GM18951 (cell line): ENCODE data around the gene TMCO2.
"Not testable (repeated sequence)": the region's sequence is repeated elsewhere in the genome, so short reads cannot be mapped to it uniquely, and the experiment has no call there.

Source experiments
- POLR2A ChIP-seq: IDR thresholded peaks from 4 replicates; pipeline ENCODE4 v1.6.1; 2011; ENCODE audit warnings: mild to moderate bottlenecking; ENCODE audit not compliant: insufficient read length, insufficient read depth; ENCODE audit errors: extremely low read depth
- in situ Hi-C: fragments of 300-500 bp; cut with MboI; formaldehyde crosslinking; loops from one replicate; pipeline ENCODE4 v1.12.0; 2022; ENCODE audit warnings: low sequenced_read_pairs, mixed read lengths, inconsistent platforms; ENCODE audit not compliant: unreplicated experiment

The TMCO2 gene

GRCh38 chr1:40247655-40248054, at the start of gene TMCO2:
Gene TMCO2 (plus strand): TSS chr1:40247937. CDS start chr1:40247994, 57 bp downstream.
- in situ Hi-C loops, result no loop called here

GRCh38 chr1:40199126-40199525, 48.6 kb upstream of the TMCO2 start:
- in situ Hi-C loops, result no loop called here

More at GRCh38 chr1:40247655-40248054, at the start of gene TMCO2:
- no peak for TF ChIP-seq POLR2A

DNA sequence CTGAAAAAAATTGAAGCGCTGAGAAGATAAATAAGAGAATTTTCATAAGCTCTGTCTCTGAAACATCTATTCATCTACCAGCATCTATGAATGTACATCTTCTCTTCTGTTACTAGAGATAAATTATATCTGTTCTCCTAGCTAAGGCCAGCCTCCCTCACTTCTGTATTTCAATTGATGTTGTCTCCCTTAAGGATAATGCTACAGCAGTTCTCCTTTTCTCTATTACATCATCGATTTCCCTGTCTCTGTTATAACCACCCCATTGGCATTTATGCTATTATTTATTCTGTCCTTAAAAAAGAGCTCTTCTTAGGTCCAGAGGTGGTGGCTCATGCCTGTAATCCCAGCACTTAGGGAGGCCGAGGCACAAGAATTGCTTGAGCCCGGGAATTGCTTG, 42.9 kb upstream of the TMCO2 start:
- TF ChIP-seq POLR2A, result no peak
- in situ Hi-C loops, result no loop called here

More at GRCh38 chr1:40199126-40199525, 48.6 kb upstream of the TMCO2 start:
- no peak for TF ChIP-seq POLR2A

GRCh38 chr1:40210511-40211204, 37.1 kb upstream of the TMCO2 start:
- no peak for TF ChIP-seq POLR2A
- in situ Hi-C loops, result no loop called here

- no peak for TF ChIP-seq POLR2A
Observed at GRCh38 chr1:40218333-40218732, 29.4 kb upstream of the TMCO2 start.

GRCh38 chr1:40221471-40221905, 26.2 kb upstream of the TMCO2 start:
- in situ Hi-C loops, result not testable (repeated sequence)

More at GRCh38 chr1:40218333-40218732, 29.4 kb upstream of the TMCO2 start:
- in situ Hi-C loops, result no loop called here

DNA sequence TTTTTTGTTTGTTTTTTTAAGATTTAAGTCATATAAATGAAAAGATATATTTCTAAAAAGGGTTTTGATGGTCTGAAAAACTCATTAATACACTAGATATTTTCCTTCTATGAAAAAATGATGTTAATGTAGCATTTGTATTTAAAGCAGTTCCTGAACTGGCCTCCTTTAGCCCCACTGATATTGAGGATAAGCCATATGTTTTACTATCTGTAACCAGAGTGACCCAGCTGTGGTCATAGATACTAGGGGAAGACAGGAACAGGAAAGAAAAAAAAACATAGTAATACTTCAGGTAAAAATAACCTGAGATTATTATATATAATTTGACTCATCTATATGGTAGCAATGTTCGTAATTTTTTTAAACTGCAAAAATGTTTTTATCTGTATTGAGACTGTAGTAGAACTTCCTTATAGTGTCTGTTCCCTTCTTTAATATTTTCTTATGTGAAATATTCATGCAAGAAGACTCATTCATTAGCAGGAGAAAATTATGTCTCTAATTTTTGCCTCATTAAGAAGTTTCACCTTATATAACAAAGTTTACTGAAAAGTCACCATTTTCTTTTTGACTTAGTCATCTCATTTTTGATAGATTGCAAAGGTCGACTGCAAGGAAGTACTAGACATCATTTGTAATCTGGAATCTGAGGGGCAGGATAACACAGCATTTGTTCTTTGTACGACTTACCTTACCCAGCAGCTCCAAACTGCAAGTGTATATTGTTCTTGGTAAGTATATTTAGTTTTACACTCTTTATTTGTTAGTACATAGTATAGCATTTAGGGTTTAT, 25.6 kb upstream of the TMCO2 start:
- in situ Hi-C loops, result no loop called here
- no peak for TF ChIP-seq POLR2A

DNA sequence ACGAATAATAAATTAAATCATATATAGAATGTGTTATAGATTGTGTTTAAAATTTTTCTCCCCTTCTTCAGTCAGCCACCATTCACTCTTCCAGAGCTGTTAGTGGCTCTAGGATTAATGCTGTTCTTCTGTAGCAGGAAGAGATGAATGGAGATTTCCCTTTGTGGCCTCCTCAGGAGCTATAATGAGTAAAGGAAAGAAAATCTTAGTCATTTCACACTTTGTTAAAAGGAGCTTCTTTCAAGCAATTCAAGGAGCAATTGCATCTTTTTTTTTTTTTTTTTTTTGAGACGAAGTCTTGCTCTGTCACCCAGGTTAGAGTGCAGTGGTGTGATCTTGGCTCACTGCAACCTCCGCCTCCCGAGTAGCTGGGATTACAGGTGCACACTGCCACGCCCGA, 23.7 kb upstream of the TMCO2 start:
- TF ChIP-seq POLR2A, result no peak
- in situ Hi-C loops, result no loop called here

DNA sequence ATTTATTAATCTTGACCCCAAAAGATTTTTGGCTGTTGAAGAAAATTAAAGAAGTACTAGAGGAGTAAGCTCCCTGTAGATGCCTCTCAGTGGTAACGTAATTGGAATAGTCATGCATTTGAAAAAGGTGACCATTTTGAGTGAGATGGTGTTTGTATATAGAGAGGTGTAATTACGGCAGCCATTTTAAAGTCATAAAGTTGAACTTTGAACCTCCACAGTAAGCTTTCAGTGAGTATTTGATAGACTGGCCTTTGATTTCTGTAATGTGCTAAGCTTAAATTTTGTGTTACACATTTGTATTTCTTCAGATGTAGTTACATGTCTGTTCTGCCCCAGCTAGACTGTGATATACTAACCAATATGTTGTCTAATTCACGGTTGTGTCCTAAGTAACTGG, 21.5 kb upstream of the TMCO2 start:
- in situ Hi-C loops, result no loop called here
- TF ChIP-seq POLR2A, result no peak

GRCh38 chr1:40232444-40232843, 15.3 kb upstream of the TMCO2 start:
- in situ Hi-C loops, result no loop called here
- no peak for TF ChIP-seq POLR2A

- TF ChIP-seq POLR2A, result no peak
- in situ Hi-C loops, result no loop called here
Observed at GRCh38 chr1:40239626-40240025, 8.1 kb upstream of the TMCO2 start.

DNA sequence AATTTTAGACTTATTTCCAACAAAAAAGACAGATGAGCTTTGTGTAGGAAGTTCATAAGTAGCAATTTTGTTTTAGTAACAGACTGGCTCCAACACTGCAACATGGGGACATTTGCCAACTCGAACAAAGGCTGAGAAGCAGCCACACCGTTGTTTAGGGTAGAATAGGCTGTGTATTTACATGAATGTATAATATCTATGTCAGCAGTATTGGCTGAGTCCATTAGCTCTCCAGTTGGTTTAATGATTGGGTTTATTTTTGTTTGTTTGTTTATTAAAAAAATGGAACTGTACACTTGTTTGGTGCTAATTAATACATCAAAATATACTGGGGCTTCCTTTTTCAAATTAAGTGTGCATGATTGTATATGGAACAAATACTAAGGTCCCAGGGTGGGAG, 7.3 kb upstream of the TMCO2 start:
- in situ Hi-C loops, result no loop called here

DNA sequence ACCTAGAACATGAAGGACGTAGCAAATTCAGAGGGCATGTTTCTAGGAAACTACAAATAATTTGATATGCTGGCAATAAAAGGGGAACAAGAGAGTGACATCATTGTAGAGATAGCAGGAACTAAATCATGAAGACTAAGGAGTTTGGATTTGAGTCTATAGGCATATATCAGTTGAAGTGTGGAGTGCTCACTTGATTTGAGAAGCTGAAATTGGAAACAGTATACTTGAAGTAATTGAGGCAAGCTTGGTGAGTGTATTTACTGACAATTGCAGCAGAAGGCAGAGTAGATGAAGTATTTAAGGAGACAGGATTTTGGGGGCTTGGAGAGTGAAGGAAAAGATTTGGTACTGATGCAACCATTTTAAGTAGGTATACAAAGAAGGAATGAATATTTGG, 6.4 kb upstream of the TMCO2 start:
- TF ChIP-seq POLR2A, result no peak
- in situ Hi-C loops, result no loop called here

More for the DNA sequence above, 7.3 kb upstream of the TMCO2 start:
- no peak for TF ChIP-seq POLR2A

GRCh38 chr1:40243351-40243750, 4.4 kb upstream of the TMCO2 start:
- in situ Hi-C loops, result no loop called here

More at GRCh38 chr1:40243351-40243750, 4.4 kb upstream of the TMCO2 start:
- TF ChIP-seq POLR2A, result no peak
